Cardiac muscle cell (in vitro differentiated cells and primary cell): ENCODE results near the gene N4BP2L2. TPM values are rescaled to one million over a fixed set of nuclear protein-coding genes. Genes with fewer than 3 reads are reported as not detected.

ENCODE experiments used
- DNase-seq, 2 donors: peaks; one replicate each; pipeline versions ENCODE4 v3.0.0 to v3.0.0-alpha.2; 2010 to 2017; ENCODE audit warnings: low read depth in 1 of 2, low spot score in 1 of 2
- H3K27ac ChIP-seq: fragments of 200-600 bp; sonication (generic); 2 replicates; pipeline ENCODE4 v1.5.1; 2016
- H3K27me3 ChIP-seq: fragments of 200-600 bp; sonication (generic); 2 replicates; pipeline ENCODE4 v1.6.0; 2016; ENCODE audit warnings: control low read depth
- H3K36me3 ChIP-seq: fragments of 200-600 bp; sonication (generic); 2 replicates; pipeline ENCODE4 v1.5.1; 2016; ENCODE audit warnings: control low read depth
- H3K4me1 ChIP-seq: fragments of 200-600 bp; sonication (generic); 2 replicates; pipeline ENCODE4 v1.8.1; 2017; ENCODE audit warnings: low read depth, mild to moderate bottlenecking, mixed run types
- H3K4me3 ChIP-seq: fragments of 200-600 bp; sonication (generic); 2 replicates; pipeline ENCODE4 v1.5.1; 2016; ENCODE audit warnings: mild to moderate bottlenecking
- H3K9me3 ChIP-seq: fragments of 200-600 bp; sonication (generic); 2 replicates; pipeline ENCODE4 v1.5.1; 2017; ENCODE audit warnings: low read depth, mild to moderate bottlenecking, control low read depth
- CTCF ChIP-seq: IDR thresholded peaks from 2 replicates; pipeline ENCODE4 v1.5.1; 2012; ENCODE audit warnings: low read depth, mild to moderate bottlenecking, low read length
- polyA plus RNA-seq: library from polyadenylated mRNA; unstranded; fragments of >200 nt; fragmentation: Nextera tagmentation; extraction: Ambion mirVana; gene quantifications from 2 replicates; pipeline ENCODE4 v1.2.1, GENCODE V29; 2016
- total RNA-seq: library from RNA; depleted of rRNA; stranded (reverse); fragments of >200 nt; gene quantifications from 2 replicates; pipeline ENCODE4 v1.2.3, GENCODE V29; 2016

Gene N4BP2L2
- total and polyA plus RNA-seq, 2 experiments from 2014 or later: 96.8 to 137 TPM

DNA sequence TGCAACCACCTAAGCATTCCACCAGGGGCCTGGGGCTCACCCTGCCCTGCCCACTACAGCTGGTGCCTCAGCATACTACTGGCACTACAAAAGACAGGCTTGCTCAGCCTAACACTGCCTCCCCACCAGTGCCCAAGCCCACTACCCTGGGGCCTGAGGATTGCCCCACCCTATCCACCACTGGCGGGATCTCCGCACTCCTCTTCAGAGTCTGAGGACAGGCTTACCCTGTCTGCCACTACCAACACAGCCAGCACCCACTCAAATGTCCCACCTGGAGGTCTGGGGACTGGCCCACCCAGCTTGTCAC is 83.0 kb downstream of the N4BP2L2 start:
- H3K27ac ChIP-seq: no peak overlapping the region
- H3K4me3 ChIP-seq: no peak overlapping the region
- no peaks in the 10 kb centered on the region for H3K9me3 ChIP-seq
- H3K27me3 ChIP-seq: no peaks in the 10 kb centered on the region
- H3K4me1 ChIP-seq: no peaks in the 10 kb centered on the region
- DNase-seq: no peak
- H3K36me3 ChIP-seq: no peaks in the 10 kb centered on the region
- TF ChIP-seq CTCF: no peak

GRCh38 chr13:32454886-32455593 is 83.6 kb downstream of the N4BP2L2 start:
- TF ChIP-seq CTCF: no peak
- Histone ChIP-seq H3K4me3 (no peak overlapping the region), H3K36me3 (no peaks in the 10 kb centered on the region), H3K27me3 (no peaks in the 10 kb centered on the region), H3K4me1 (no peaks in the 10 kb centered on the region), H3K9me3 (no peaks in the 10 kb centered on the region), H3K27ac (no peak overlapping the region)
- no peak for DNase-seq

- Histone ChIP-seq H3K36me3 (no peaks in the 10 kb centered on the region), H3K4me3 (no peak overlapping the region), H3K9me3 (no peaks in the 10 kb centered on the region), H3K27me3 (no peaks in the 10 kb centered on the region), H3K27ac (no peak overlapping the region), H3K4me1 (no peaks in the 10 kb centered on the region)
- no peak for TF ChIP-seq CTCF
- DNase-seq: peak in 1 of 2 donors; percentile 66
These were observed 84.6 kb downstream of the N4BP2L2 start for GRCh38 chr13:32453981-32454380.

DNA sequence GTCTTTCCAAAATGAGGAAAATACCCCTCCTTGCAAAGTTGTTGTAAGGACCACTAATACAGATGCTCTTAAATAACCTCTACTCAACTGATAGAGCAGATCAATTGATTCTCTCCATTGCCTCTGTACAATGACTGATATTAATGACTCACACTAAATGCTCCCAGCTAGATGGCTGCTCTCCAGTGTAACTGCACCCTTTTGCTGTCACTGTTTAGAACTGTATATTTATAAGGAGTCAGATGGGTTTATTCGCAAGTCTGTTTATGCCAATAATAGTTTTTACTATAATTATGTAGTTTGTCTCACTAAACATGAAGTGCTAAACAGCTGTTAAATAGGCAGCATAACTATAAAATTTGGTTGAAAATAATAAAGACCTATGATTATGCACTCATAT is 89.6 kb downstream of the N4BP2L2 start:
- no peak overlapping the region for H3K4me3 ChIP-seq
- no peak for DNase-seq
- H3K36me3 ChIP-seq: no peaks in the 10 kb centered on the region
- H3K27ac ChIP-seq: no peak overlapping the region
- H3K27me3 ChIP-seq: no peaks in the 10 kb centered on the region
- H3K4me1 ChIP-seq: peaks cover 16% of the 10 kb centered on the region
- H3K9me3 ChIP-seq: no peaks in the 10 kb centered on the region
- no peak for TF ChIP-seq CTCF

DNA sequence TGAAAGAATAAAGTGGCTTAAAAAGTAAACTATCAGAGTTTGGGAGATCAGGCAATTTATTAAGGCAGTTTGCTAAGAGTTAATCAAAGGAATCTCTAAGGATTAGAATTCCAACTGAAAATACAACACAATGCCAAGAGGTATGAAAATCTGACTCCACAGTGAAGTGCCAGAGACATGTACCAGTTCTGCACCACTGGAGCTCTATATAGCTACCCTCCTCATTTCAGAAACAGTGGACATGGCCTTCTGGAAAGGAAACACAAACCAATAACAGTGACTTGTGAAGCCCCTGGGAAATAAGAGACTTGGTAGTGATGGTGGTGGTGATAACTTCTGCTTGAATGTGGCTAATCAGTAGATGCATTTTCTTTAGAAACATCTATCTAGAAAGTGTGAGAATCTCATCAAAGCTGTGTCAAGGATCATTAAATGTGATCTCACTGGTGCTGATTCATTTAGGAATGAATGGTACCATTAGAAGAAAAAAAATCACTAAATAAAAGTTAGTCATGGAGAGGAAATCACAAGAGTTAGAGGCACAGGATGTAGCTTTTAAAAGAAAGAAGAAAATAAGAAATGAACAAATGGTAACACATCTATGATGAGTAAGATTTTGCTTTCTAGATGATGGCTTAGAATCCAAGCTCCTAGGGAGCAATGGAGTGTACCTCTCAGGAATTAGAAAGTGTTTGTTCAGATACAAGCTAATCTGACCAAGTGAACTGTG is 90.5 kb downstream of the N4BP2L2 start:
- Histone ChIP-seq H3K27me3 (no peaks in the 10 kb centered on the region), H3K4me3 (no peak overlapping the region), H3K9me3 (no peaks in the 10 kb centered on the region), H3K36me3 (peaks cover 2% of the 10 kb centered on the region), H3K4me1 (peaks cover 16% of the 10 kb centered on the region), H3K27ac (no peak overlapping the region)
- DNase-seq: no peak
- no peak for TF ChIP-seq CTCF
